Calu3 (cell line): ENCODE results near the gene NPC1. TPM values are rescaled to one million over a fixed set of nuclear protein-coding genes. Genes with fewer than 3 reads are reported as not detected.

Experiments
- BruUV-seq: library from RNA; stranded (reverse); fragments of 400-500 nt; replicated peaks from 2 replicates; lab custom pipeline; 2021; lab: Mats Ljungman, UMichigan
- CTCF ChIA-PET: fragments of 300-600 bp; sonication (Branson Sonifier 250); formaldehyde crosslinking; loops from one replicate; lab custom pipeline; 2022; ENCODE audit warnings: antibody characterized with exemption; lab: Charles Lee
- DNase-seq: peaks from one replicate; pipeline ENCODE4 v3.0.0; 2022
- H3K27ac Mint-ChIP-seq: one replicate; pipeline ENCODE4 v1.8.0; 2022; ENCODE audit warnings: mixed read lengths; ENCODE audit not compliant: unreplicated experiment
- H3K27me3 Mint-ChIP-seq: one replicate; pipeline ENCODE4 v1.8.0; 2022; ENCODE audit warnings: mixed read lengths; ENCODE audit not compliant: unreplicated experiment
- H3K36me3 Mint-ChIP-seq: one replicate; pipeline ENCODE4 v1.8.0; 2022; ENCODE audit warnings: mild to moderate bottlenecking, moderate library complexity, mixed read lengths; ENCODE audit not compliant: insufficient read depth, unreplicated experiment
- H3K4me1 Mint-ChIP-seq: one replicate; pipeline ENCODE4 v1.8.0; 2022; ENCODE audit warnings: mild to moderate bottlenecking, low read depth, mixed read lengths; ENCODE audit not compliant: unreplicated experiment
- H3K4me3 Mint-ChIP-seq: one replicate; pipeline ENCODE4 v1.8.0; 2022; ENCODE audit warnings: mild to moderate bottlenecking, low read depth, moderate library complexity, mixed read lengths; ENCODE audit not compliant: unreplicated experiment
- H3K9me3 Mint-ChIP-seq: one replicate; pipeline ENCODE4 v1.8.0; 2022; ENCODE audit warnings: low read depth, mixed read lengths; ENCODE audit not compliant: unreplicated experiment
- CTCF ChIP-seq: fragments of 200-600 bp; IDR thresholded peaks from one replicate; pipeline ENCODE4 v1.8.0; 2022; ENCODE audit warnings: antibody characterized with exemption; ENCODE audit not compliant: unreplicated experiment
- intact Hi-C: fragments of 100-400 bp; cut with micrococcal nuclease; formaldehyde crosslinking; loops from one replicate; pipeline ENCODE4 v1.10.0; 2022; ENCODE audit not compliant: unreplicated experiment
- total RNA-seq: library from RNA; stranded (reverse); gene quantifications from 2 replicates; pipeline ENCODE4 v1.2.3, GENCODE V29; 2022

The NPC1 gene
- total RNA-seq, 1 experiment from 2014 or later: 84.7 TPM

GRCh38 chr18:23632615-23633014 is 46.3 kb upstream of the NPC1 start:
- no peak for TF ChIP-seq CTCF
- H3K9me3 Mint-ChIP-seq: no peaks in the 10 kb centered on the region
- no peak overlapping the region for H3K27ac Mint-ChIP-seq
- H3K27me3 Mint-ChIP-seq: no peaks in the 10 kb centered on the region
- H3K36me3 Mint-ChIP-seq: peaks cover 3% of the 10 kb centered on the region
- no TSS peak for BruUV-seq
- DNase-seq: no peak
- peaks cover 36% of the 10 kb centered on the region for H3K4me1 Mint-ChIP-seq
- CTCF ChIA-PET: interaction anchor here (0.8 kb wide), 1 partner anchor 10 kb away, joined by 5 read pairs; no protein-coding TSS in a partner anchor
- intact Hi-C loops: no loop called here
- H3K4me3 Mint-ChIP-seq: no peak overlapping the region

- BruUV-seq: no TSS peak
- Mint-ChIP-seq H3K27ac (no peak overlapping the region), H3K27me3 (no peaks in the 10 kb centered on the region), H3K4me1 (peaks cover 43% of the 10 kb centered on the region), H3K36me3 (peaks cover 10% of the 10 kb centered on the region), H3K4me3 (no peak overlapping the region), H3K9me3 (no peaks in the 10 kb centered on the region)
- DNase-seq: no peak
- CTCF ChIA-PET: no interaction called here
- no peak for TF ChIP-seq CTCF
- intact Hi-C loops: no loop called here
Measured at GRCh38 chr18:23631746-23632145, 45.4 kb upstream of the NPC1 start.

- Mint-ChIP-seq H3K27me3 (no peaks in the 10 kb centered on the region), H3K36me3 (peaks cover 13% of the 10 kb centered on the region), H3K4me3 (no peak overlapping the region), H3K4me1 (peaks cover 47% of the 10 kb centered on the region), H3K27ac (no peak overlapping the region), H3K9me3 (no peaks in the 10 kb centered on the region)
- no peak for DNase-seq
- no TSS peak for BruUV-seq
- CTCF ChIA-PET: no interaction called here
- intact Hi-C loops: no loop called here
- TF ChIP-seq CTCF: no peak
Measured at GRCh38 chr18:23631312-23631711, 45.0 kb upstream of the NPC1 start.

- Mint-ChIP-seq H3K27me3 (no peaks in the 10 kb centered on the region), H3K9me3 (no peaks in the 10 kb centered on the region), H3K27ac (peak overlapping the region; percentile 86), H3K4me1 (peaks cover 50% of the 10 kb centered on the region), H3K4me3 (no peak overlapping the region), H3K36me3 (peaks cover 13% of the 10 kb centered on the region)
- intact Hi-C loops: loop anchor here (2.0 kb wide), 1 partner anchor 33 kb away; the partner anchor contains the start of gene ANKRD29
- TF ChIP-seq CTCF: peak; percentile 22
- peak; percentile 61 for DNase-seq
- CTCF ChIA-PET: interaction anchor here (0.5 to 4.3 kb wide), 7 partner anchors 11 to 432 kb away, joined by 3 to 49 read pairs (median 6); partner anchors contain the start of gene ANKRD29
- no TSS peak for BruUV-seq
Measured at GRCh38 chr18:23629444-23629946, 43.2 kb upstream of the NPC1 start.
